ENCODE data around the gene MS4A10.

MS4A10 gene

GRCh38 chr11:60769811-60770210 is 15.3 kb upstream of the MS4A10 start:
- Histone ChIP-seq H3K27me3 (ENCODE audit: control insufficient read depth, insufficient read depth, low read length) (peaks cover 2% of the 10 kb centered on the region), H3K4me1 (ENCODE audit: control insufficient read depth, insufficient read depth, low read length) (no peaks in the 10 kb centered on the region), H3K27ac (ENCODE audit: low read depth, low read length) (no peak overlapping the region), H3K9ac (ENCODE audit: low read length) (no peak overlapping the region), H3K36me3 (ENCODE audit: control insufficient read depth, insufficient read depth, low read length) (no peaks in the 10 kb centered on the region), H3K4me3 (ENCODE audit: low read length) (no peak overlapping the region)

GRCh38 chr11:60771146-60771545 is 14.0 kb upstream of the MS4A10 start:
- Histone ChIP-seq H3K9ac (ENCODE audit: low read length) (no peak overlapping the region), H3K27ac (ENCODE audit: low read depth, low read length) (no peak overlapping the region), H3K4me3 (ENCODE audit: low read length) (no peak overlapping the region), H3K4me1 (ENCODE audit: control insufficient read depth, insufficient read depth, low read length) (no peaks in the 10 kb centered on the region), H3K27me3 (ENCODE audit: control insufficient read depth, insufficient read depth, low read length) (peaks cover 2% of the 10 kb centered on the region), H3K36me3 (ENCODE audit: control insufficient read depth, insufficient read depth, low read length) (no peaks in the 10 kb centered on the region)

GRCh38 chr11:60771879-60772525 is 13.1 kb upstream of the MS4A10 start:
- H3K27ac ChIP-seq (ENCODE audit: low read depth, low read length): no peak overlapping the region
- H3K27me3 ChIP-seq (ENCODE audit: control insufficient read depth, insufficient read depth, low read length): peaks cover 2% of the 10 kb centered on the region
- no peak overlapping the region for H3K9ac ChIP-seq (ENCODE audit: low read length)
- H3K36me3 ChIP-seq (ENCODE audit: control insufficient read depth, insufficient read depth, low read length): no peaks in the 10 kb centered on the region
- no peak overlapping the region for H3K4me3 ChIP-seq (ENCODE audit: low read length)
- no peaks in the 10 kb centered on the region for H3K4me1 ChIP-seq (ENCODE audit: control insufficient read depth, insufficient read depth, low read length)

GRCh38 chr11:60772666-60773065 is 12.5 kb upstream of the MS4A10 start:
- no peak overlapping the region for H3K4me3 ChIP-seq (ENCODE audit: low read length)
- H3K27me3 ChIP-seq (ENCODE audit: control insufficient read depth, insufficient read depth, low read length): peaks cover 2% of the 10 kb centered on the region
- H3K9ac ChIP-seq (ENCODE audit: low read length): no peak overlapping the region
- H3K4me1 ChIP-seq (ENCODE audit: control insufficient read depth, insufficient read depth, low read length): no peaks in the 10 kb centered on the region
- no peak overlapping the region for H3K27ac ChIP-seq (ENCODE audit: low read depth, low read length)
- H3K36me3 ChIP-seq (ENCODE audit: control insufficient read depth, insufficient read depth, low read length): no peaks in the 10 kb centered on the region

- peaks cover 2% of the 10 kb centered on the region for H3K27me3 ChIP-seq (ENCODE audit: control insufficient read depth, insufficient read depth, low read length)
- H3K36me3 ChIP-seq (ENCODE audit: control insufficient read depth, insufficient read depth, low read length): no peaks in the 10 kb centered on the region
- no peaks in the 10 kb centered on the region for H3K4me1 ChIP-seq (ENCODE audit: control insufficient read depth, insufficient read depth, low read length)
- H3K9ac ChIP-seq (ENCODE audit: low read length): no peak overlapping the region
- no peak overlapping the region for H3K27ac ChIP-seq (ENCODE audit: low read depth, low read length)
- no peak overlapping the region for H3K4me3 ChIP-seq (ENCODE audit: low read length)
These were observed 10.4 kb upstream of the MS4A10 start for GRCh38 chr11:60774726-60775125.

GRCh38 chr11:60775420-60775961 is 9.6 kb upstream of the MS4A10 start:
- Histone ChIP-seq H3K4me3 (ENCODE audit: low read length) (no peak overlapping the region), H3K4me1 (ENCODE audit: control insufficient read depth, insufficient read depth, low read length) (no peaks in the 10 kb centered on the region), H3K27me3 (ENCODE audit: control insufficient read depth, insufficient read depth, low read length) (peaks cover 2% of the 10 kb centered on the region), H3K9ac (ENCODE audit: low read length) (no peak overlapping the region), H3K36me3 (ENCODE audit: control insufficient read depth, insufficient read depth, low read length) (no peaks in the 10 kb centered on the region), H3K27ac (ENCODE audit: low read depth, low read length) (no peak overlapping the region)

- Histone ChIP-seq H3K27me3 (ENCODE audit: control insufficient read depth, insufficient read depth, low read length) (peaks cover 2% of the 10 kb centered on the region), H3K36me3 (ENCODE audit: control insufficient read depth, insufficient read depth, low read length) (no peaks in the 10 kb centered on the region), H3K9ac (ENCODE audit: low read length) (no peak overlapping the region), H3K4me1 (ENCODE audit: control insufficient read depth, insufficient read depth, low read length) (no peaks in the 10 kb centered on the region), H3K4me3 (ENCODE audit: low read length) (no peak overlapping the region), H3K27ac (ENCODE audit: low read depth, low read length) (no peak overlapping the region)
These were observed 9.0 kb upstream of the MS4A10 start for GRCh38 chr11:60776167-60776566.

- Histone ChIP-seq H3K36me3 (ENCODE audit: control insufficient read depth, insufficient read depth, low read length) (no peaks in the 10 kb centered on the region), H3K27ac (ENCODE audit: low read depth, low read length) (no peak overlapping the region), H3K27me3 (ENCODE audit: control insufficient read depth, insufficient read depth, low read length) (no peaks in the 10 kb centered on the region), H3K4me1 (ENCODE audit: control insufficient read depth, insufficient read depth, low read length) (no peaks in the 10 kb centered on the region), H3K9ac (ENCODE audit: low read length) (no peak overlapping the region), H3K4me3 (ENCODE audit: low read length) (no peak overlapping the region)
These were observed 8.0 kb upstream of the MS4A10 start for GRCh38 chr11:60777106-60777505.

- H3K27ac ChIP-seq (ENCODE audit: low read depth, low read length): no peak overlapping the region
- H3K4me1 ChIP-seq (ENCODE audit: control insufficient read depth, insufficient read depth, low read length): no peaks in the 10 kb centered on the region
- no peak overlapping the region for H3K9ac ChIP-seq (ENCODE audit: low read length)
- H3K36me3 ChIP-seq (ENCODE audit: control insufficient read depth, insufficient read depth, low read length): no peaks in the 10 kb centered on the region
- H3K27me3 ChIP-seq (ENCODE audit: control insufficient read depth, insufficient read depth, low read length): no peaks in the 10 kb centered on the region
- no peak overlapping the region for H3K4me3 ChIP-seq (ENCODE audit: low read length)
These were observed 7.6 kb upstream of the MS4A10 start for GRCh38 chr11:60777572-60777971.

- no peaks in the 10 kb centered on the region for H3K27me3 ChIP-seq (ENCODE audit: control insufficient read depth, insufficient read depth, low read length)
- H3K27ac ChIP-seq (ENCODE audit: low read depth, low read length): no peak overlapping the region
- H3K36me3 ChIP-seq (ENCODE audit: control insufficient read depth, insufficient read depth, low read length): no peaks in the 10 kb centered on the region
- H3K4me1 ChIP-seq (ENCODE audit: control insufficient read depth, insufficient read depth, low read length): no peaks in the 10 kb centered on the region
- H3K4me3 ChIP-seq (ENCODE audit: low read length): no peak overlapping the region
- no peak overlapping the region for H3K9ac ChIP-seq (ENCODE audit: low read length)
These were observed 5.1 kb upstream of the MS4A10 start for GRCh38 chr11:60780065-60780464.

GRCh38 chr11:60780774-60781173 is 4.4 kb upstream of the MS4A10 start:
- H3K4me3 ChIP-seq (ENCODE audit: low read length): no peak overlapping the region
- H3K27ac ChIP-seq (ENCODE audit: low read depth, low read length): no peak overlapping the region
- no peaks in the 10 kb centered on the region for H3K36me3 ChIP-seq (ENCODE audit: control insufficient read depth, insufficient read depth, low read length)
- no peaks in the 10 kb centered on the region for H3K4me1 ChIP-seq (ENCODE audit: control insufficient read depth, insufficient read depth, low read length)
- no peaks in the 10 kb centered on the region for H3K27me3 ChIP-seq (ENCODE audit: control insufficient read depth, insufficient read depth, low read length)
- H3K9ac ChIP-seq (ENCODE audit: low read length): no peak overlapping the region

- Histone ChIP-seq H3K4me3 (ENCODE audit: low read length) (no peak overlapping the region), H3K9ac (ENCODE audit: low read length) (no peak overlapping the region), H3K4me1 (ENCODE audit: control insufficient read depth, insufficient read depth, low read length) (no peaks in the 10 kb centered on the region), H3K27ac (ENCODE audit: low read depth, low read length) (no peak overlapping the region), H3K27me3 (ENCODE audit: control insufficient read depth, insufficient read depth, low read length) (no peaks in the 10 kb centered on the region), H3K36me3 (ENCODE audit: control insufficient read depth, insufficient read depth, low read length) (no peaks in the 10 kb centered on the region)
These were observed 3.7 kb upstream of the MS4A10 start for GRCh38 chr11:60781286-60781980.

GRCh38 chr11:60781981-60782316 is 3.2 kb upstream of the MS4A10 start:
- Histone ChIP-seq H3K36me3 (ENCODE audit: control insufficient read depth, insufficient read depth, low read length) (no peaks in the 10 kb centered on the region), H3K9ac (ENCODE audit: low read length) (no peak overlapping the region), H3K27me3 (ENCODE audit: control insufficient read depth, insufficient read depth, low read length) (no peaks in the 10 kb centered on the region), H3K4me3 (ENCODE audit: low read length) (no peak overlapping the region), H3K4me1 (ENCODE audit: control insufficient read depth, insufficient read depth, low read length) (no peaks in the 10 kb centered on the region), H3K27ac (ENCODE audit: low read depth, low read length) (no peak overlapping the region)
